Neural cell (in vitro differentiated cells): Measurements from ENCODE around the gene EPHA1. TPM values are rescaled to one million over a fixed set of nuclear protein-coding genes. Genes with fewer than 3 reads are reported as not detected.

ENCODE experiments used
- H2AFZ ChIP-seq: fragments of 200-600, 300-800 bp; sonication (generic), shearing (Covaris generic); 2 replicates; pipeline ENCODE4 v1.6.0; 2014; ENCODE audit warnings: low read depth, mild to moderate bottlenecking, antibody characterized with exemption, low read length, moderate library complexity
- H3F3A ChIP-seq: fragments of 200-600 bp; shearing (Covaris generic); 2 replicates; pipeline ENCODE4 v1.6.1; 2016; ENCODE audit warnings: mild to moderate bottlenecking, moderate library complexity, mixed read lengths, antibody characterized with exemption, low read length; ENCODE audit not compliant: insufficient read depth, poor library complexity, severe bottlenecking
- H3K27ac ChIP-seq: fragments of 200-600, 300-800 bp; sonication (generic), shearing (Covaris generic); 2 replicates; pipeline ENCODE4 v1.5.1; 2014; ENCODE audit warnings: mild to moderate bottlenecking, low read length, moderate library complexity
- H3K27me3 ChIP-seq: fragments of 300-800, 200-600 bp; sonication (generic), shearing (Covaris generic); 2 replicates; pipeline ENCODE4 v1.6.0; 2014; ENCODE audit warnings: mild to moderate bottlenecking, low read depth, low read length, moderate library complexity; ENCODE audit not compliant: insufficient read depth
- H3K36me3 ChIP-seq: fragments of 300-800, 200-600 bp; sonication (generic), shearing (Covaris generic); 2 replicates; pipeline ENCODE4 v1.5.1; 2014; ENCODE audit warnings: mild to moderate bottlenecking, antibody characterized with exemption, low read length, moderate library complexity; ENCODE audit not compliant: insufficient read depth
- H3K4me2 ChIP-seq: fragments of 300-800, 200-600 bp; sonication (generic), shearing (Covaris generic); 2 replicates; pipeline ENCODE4 v1.6.0; 2014; ENCODE audit warnings: mild to moderate bottlenecking, low read length
- H3K4me3 ChIP-seq: fragments of 300-800, 200-600 bp; sonication (generic), shearing (Covaris generic); 2 replicates; pipeline ENCODE4 v1.5.1; 2014; ENCODE audit warnings: mild to moderate bottlenecking, low read length, moderate library complexity
- H3K79me2 ChIP-seq: fragments of 200-600 bp; shearing (Covaris generic); replicated peaks from 2 replicates; pipeline ENCODE4 v1.6.0; 2014; ENCODE audit warnings: mild to moderate bottlenecking, low read length, moderate library complexity; ENCODE audit not compliant: insufficient read depth
- H3K9ac ChIP-seq: fragments of 300-800, 200-600 bp; sonication (generic), shearing (Covaris generic); 2 replicates; pipeline ENCODE4 v1.6.1; 2016; ENCODE audit warnings: mild to moderate bottlenecking, low read length, mixed read lengths
- H3K9me2 ChIP-seq: fragments of 200-600 bp; shearing (Covaris generic); 2 replicates; pipeline ENCODE4 v1.6.1; 2016; ENCODE audit warnings: mild to moderate bottlenecking, low read length, mixed read lengths; ENCODE audit not compliant: insufficient read depth
- H3K9me3 ChIP-seq: fragments of 200-600, 300-800 bp; sonication (generic), shearing (Covaris generic); 2 replicates; pipeline ENCODE4 v1.6.1; 2016; ENCODE audit warnings: mild to moderate bottlenecking, mixed run types, low read length, moderate library complexity, mixed read lengths
- H4K20me1 ChIP-seq: fragments of 200-600 bp; shearing (Covaris generic); 2 replicates; pipeline ENCODE4 v1.6.1; 2016; ENCODE audit warnings: mild to moderate bottlenecking, mixed run types; ENCODE audit not compliant: insufficient read depth
- CTCF ChIP-seq: fragments of 450-650 bp; IDR thresholded peaks from 2 replicates; pipeline ENCODE4 v1.5.1; 2014; ENCODE audit warnings: antibody characterized with exemption, mild to moderate bottlenecking, moderate library complexity; ENCODE audit not compliant: poor library complexity, severe bottlenecking
- EP300 ChIP-seq: fragments of 450-650 bp; conservative IDR thresholded peaks from 2 replicates; pipeline ENCODE4 v1.6.1; 2014; ENCODE audit warnings: antibody characterized with exemption, mild to moderate bottlenecking, moderate library complexity; ENCODE audit not compliant: poor library complexity, severe bottlenecking
- EZH2 ChIP-seq: fragments of 200-600, 300-800 bp; shearing (Covaris generic), sonication (generic); IDR thresholded peaks from 2 replicates; pipeline ENCODE4 v1.6.1; 2014; ENCODE audit warnings: antibody characterized with exemption, low read length, borderline replicate concordance, mild to moderate bottlenecking; ENCODE audit not compliant: insufficient read depth, poor library complexity, severe bottlenecking
- MXI1 ChIP-seq: fragments of 450-650 bp; conservative IDR thresholded peaks from 2 replicates; pipeline ENCODE4 v1.6.1; 2014; ENCODE audit warnings: antibody characterized with exemption, mild to moderate bottlenecking; ENCODE audit not compliant: poor library complexity, severe bottlenecking
- POLR2AphosphoS5 ChIP-seq: IDR thresholded peaks from 2 replicates; pipeline ENCODE4 v1.6.1; 2012
- RAD21 ChIP-seq: fragments of 450-650 bp; conservative IDR thresholded peaks from 2 replicates; pipeline ENCODE4 v1.6.1; 2014; ENCODE audit warnings: antibody characterized with exemption, mild to moderate bottlenecking, moderate library complexity
- REST ChIP-seq: IDR thresholded peaks from 2 replicates; pipeline ENCODE4 v1.6.1; 2012; ENCODE audit warnings: borderline replicate concordance
- SMC3 ChIP-seq: fragments of 450-650 bp; conservative IDR thresholded peaks from 2 replicates; pipeline ENCODE4 v1.6.1; 2014; ENCODE audit warnings: antibody characterized with exemption, mild to moderate bottlenecking, moderate library complexity; ENCODE audit not compliant: poor library complexity
- TAF1 ChIP-seq: IDR thresholded peaks from 2 replicates; pipeline ENCODE4 v1.6.1; 2012; ENCODE audit warnings: low read depth
- polyA plus RNA-seq: library from polyadenylated mRNA; depleted of rRNA; stranded (reverse); fragments of >200 nt; gene quantifications from 2 replicates; pipeline ENCODE4 v1.2.3, GENCODE V29; 2014

EPHA1 gene
- polyA plus RNA-seq, 1 donor from 2014 or later = not detected

DNA sequence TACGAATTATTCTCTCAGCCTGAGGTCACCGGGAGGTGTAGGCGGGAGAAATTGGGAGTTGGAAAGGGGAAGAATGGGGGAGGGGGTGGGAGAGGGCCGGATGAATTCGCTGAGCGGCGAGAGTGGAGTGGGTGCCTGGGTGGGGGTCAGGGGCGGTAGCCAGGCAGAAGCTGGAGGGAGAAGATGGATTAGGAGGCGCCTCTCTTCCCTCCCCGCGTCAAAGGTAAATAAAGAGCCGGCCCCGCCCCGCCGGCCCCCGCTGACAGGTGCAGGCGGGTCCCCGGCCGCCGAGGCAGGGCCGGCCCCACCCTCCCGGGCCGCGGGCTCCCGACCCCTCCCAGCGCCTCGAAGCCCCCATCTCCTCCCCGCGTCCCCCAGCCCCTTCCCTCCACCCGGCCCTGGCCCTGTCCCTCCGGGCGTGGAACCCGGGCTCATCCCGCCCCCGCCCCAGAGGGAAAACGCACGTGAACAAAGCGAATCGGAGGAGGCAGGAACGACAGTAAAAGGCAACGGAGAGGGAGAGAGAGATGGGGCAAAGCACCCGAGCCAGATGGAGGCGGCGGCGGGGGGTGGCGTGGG, 47.0 kb downstream of the EPHA1 start:
- Histone ChIP-seq H3K4me2 (peak overlapping the region; percentile 44), H4K20me1 (no peaks in the 10 kb centered on the region), H3K9me3 (no peaks in the 10 kb centered on the region), H3K27me3 (no peaks in the 10 kb centered on the region), H3F3A (no peaks in the 10 kb centered on the region), H3K36me3 (no peaks in the 10 kb centered on the region), H3K9me2 (no peaks in the 10 kb centered on the region), H3K9ac (peak overlapping the region; percentile 100), H3K4me3 (peak overlapping the region; percentile 97), H3K79me2 (peaks cover 13% of the 10 kb centered on the region), H2AFZ (peak overlapping the region; percentile 98), H3K27ac (peak overlapping the region; percentile 92)
- peak; percentile 11 for TF ChIP-seq MXI1
- TF ChIP-seq RAD21 = no peak
- TF ChIP-seq POLR2AphosphoS5 = peak; percentile 46
- TF ChIP-seq EZH2 = no peak
- no peak for TF ChIP-seq REST
- no peak for TF ChIP-seq EP300
- no peak for TF ChIP-seq SMC3
- TF ChIP-seq TAF1 = peak; percentile 53
- TF ChIP-seq CTCF = no peak

GRCh38 chr7:143360788-143361551, 47.7 kb downstream of the EPHA1 start:
- no peak for TF ChIP-seq SMC3
- TF ChIP-seq POLR2AphosphoS5 = peak; percentile 40
- peak overlapping the region; percentile 92 for H3K27ac ChIP-seq
- peak overlapping the region; percentile 44 for H3K4me2 ChIP-seq
- peak overlapping the region; percentile 60 for H2AFZ ChIP-seq
- H3K9me3 ChIP-seq = no peaks in the 10 kb centered on the region
- H3K79me2 ChIP-seq = peaks cover 13% of the 10 kb centered on the region
- H3K9me2 ChIP-seq = no peaks in the 10 kb centered on the region
- no peaks in the 10 kb centered on the region for H3K36me3 ChIP-seq
- peak overlapping the region; percentile 100 for H3K9ac ChIP-seq
- H3K4me3 ChIP-seq = peak overlapping the region; percentile 97
- no peaks in the 10 kb centered on the region for H3K27me3 ChIP-seq
- no peaks in the 10 kb centered on the region for H4K20me1 ChIP-seq
- no peaks in the 10 kb centered on the region for H3F3A ChIP-seq
